Measurements from ENCODE around the gene ERMAP.
A peak's percentile ranks its signal among the peaks of the same experiment; 100 is the strongest.
"Not testable (repeated sequence)": the region's sequence is repeated elsewhere in the genome, so short reads cannot be mapped to it uniquely, and the experiment has no call there.

ERMAP gene

GRCh38 chr1:42846257-42847110, 29.6 kb downstream of the ERMAP start, which contains the start of gene ZNF691:
TSS of gene ZNF691 (plus strand) at chr1:42846613. CDS start at chr1:42849659, 3,046 bp downstream.
- DNase-seq: peak; percentile 95

DNA sequence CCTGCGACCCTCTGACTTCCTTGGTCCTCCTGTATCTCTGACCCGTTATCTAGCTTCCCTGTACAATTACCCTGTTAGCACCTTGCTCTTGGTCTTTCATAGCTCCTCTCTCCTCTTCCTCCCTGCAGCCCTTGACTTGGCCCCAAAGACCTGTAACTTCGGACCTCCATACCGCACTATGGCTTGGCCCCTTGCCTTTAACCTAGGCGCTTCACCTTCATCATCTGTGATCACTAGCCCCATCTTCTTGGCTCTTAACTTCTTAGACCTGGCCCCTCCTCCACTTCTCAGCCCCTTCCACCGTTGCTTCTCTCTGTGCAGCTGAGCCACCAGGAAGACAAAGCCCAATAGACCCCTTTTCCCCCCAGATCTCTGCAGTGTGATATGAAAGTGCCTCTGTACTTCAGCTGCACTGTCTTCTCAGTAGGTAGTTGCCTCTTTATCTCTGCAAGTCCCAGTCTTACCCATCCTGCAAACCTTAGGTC, 30.2 kb downstream of the ERMAP start:
- DNase-seq: no peak

- DNase-seq: no peak
Observed at GRCh38 chr1:42847721-42848460, 31.0 kb downstream of the ERMAP start.

DNA sequence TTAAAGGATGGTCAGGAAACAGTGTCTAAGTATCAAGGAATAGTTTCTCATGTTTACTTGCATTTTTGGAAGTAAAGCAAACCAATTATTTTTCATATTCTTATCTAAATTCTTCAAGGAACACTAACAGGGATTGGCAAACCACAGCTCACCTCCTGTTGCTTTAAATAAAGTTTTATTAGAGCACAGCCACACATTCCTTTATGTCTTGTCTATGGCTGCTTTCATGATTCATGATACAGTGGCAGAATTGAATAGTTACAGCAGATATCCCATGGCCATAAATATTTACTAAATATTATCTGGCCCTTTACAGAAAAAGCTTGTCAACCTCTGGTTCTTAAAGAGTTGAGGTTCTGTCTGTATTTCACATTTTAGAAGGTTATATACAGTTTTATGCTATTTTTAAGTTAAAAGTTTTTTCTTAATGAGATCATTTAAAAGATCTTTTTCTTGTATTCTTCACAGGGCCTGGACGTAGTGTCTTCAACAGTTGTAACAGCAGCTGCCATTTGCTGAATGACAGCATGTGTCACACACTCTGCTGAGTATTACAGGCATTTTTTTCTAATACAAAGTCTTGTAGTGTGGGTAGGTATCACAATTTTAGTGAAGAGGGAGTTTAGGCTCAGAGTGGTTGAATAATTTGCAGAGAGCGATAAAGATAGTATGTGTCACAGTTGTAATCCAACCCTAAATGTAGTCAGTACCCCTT, 32.1 kb downstream of the ERMAP start:
- DNase-seq: no peak

GRCh38 chr1:42849944-42850343, 33.0 kb downstream of the ERMAP start:
- no peak for DNase-seq

DNA sequence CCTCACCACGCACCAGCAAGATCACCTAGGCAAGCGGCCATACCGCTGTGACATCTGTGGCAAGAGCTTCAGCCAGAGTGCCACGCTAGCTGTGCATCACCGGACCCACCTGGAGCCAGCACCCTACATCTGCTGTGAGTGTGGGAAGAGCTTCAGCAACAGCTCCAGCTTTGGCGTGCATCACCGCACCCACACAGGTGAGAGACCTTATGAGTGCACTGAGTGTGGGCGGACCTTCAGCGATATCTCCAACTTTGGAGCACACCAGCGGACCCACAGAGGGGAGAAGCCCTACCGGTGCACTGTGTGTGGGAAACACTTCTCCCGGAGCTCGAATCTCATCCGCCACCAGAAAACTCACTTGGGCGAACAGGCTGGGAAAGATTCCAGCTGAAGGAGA, 34.5 kb downstream of the ERMAP start:
- no peak for DNase-seq

GRCh38 chr1:42851960-42852607, 35.2 kb downstream of the ERMAP start:
- DNase-seq: no peak

DNA sequence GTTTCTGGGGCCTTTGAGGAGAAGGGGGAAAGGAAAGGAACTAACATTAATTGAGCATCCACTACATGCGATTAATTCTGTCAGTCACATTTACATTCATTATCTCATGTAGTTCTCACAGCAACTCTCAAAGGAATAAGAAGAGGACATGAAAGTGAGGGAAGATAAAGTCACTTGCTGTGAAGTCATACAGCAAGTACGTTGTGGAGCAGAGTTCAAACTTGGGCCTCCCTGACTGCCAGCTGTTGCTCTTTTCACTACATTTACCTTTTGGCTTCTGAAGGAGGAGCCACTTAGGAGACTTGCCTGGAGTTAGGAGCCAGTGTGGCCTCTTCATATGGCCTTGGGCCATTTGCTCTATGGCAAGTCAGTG, 35.7 kb downstream of the ERMAP start:
- DNase-seq: no peak

DNA sequence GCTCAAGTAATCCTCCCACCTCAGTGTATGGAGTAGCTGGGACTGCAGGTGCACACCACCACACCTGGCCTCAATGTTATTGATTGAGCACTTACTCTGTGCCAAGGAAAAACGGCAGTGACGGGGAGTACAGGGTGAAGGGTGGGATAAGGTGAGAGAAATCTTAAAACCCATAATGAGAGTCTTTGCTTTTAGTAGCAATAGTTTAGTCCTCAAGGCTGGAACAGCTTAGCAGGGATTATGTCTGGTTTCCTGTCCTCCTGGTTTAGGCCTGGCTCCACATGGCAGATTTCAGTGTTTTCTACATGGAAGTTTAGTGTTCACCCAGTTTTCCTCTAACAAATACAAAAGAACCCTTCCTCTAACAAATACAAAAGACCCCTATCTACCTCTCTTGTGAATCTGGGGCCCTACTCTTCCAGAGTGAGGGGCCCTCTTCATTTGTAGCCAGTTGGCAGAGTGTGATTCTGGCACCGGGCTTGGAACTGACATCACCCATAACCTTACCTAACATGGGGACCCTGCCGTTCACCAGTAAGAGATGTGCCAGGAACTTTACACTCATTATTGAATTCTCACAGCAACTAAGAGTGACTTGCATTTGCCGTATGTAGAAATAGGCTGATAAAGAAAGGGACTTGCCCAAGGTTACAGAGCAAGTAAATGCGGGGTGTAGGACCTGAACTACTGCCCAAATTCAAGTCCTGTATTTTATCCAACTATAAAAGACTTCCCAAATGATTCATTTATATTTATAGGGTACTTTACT, 36.4 kb downstream of the ERMAP start:
- no peak for DNase-seq

DNA sequence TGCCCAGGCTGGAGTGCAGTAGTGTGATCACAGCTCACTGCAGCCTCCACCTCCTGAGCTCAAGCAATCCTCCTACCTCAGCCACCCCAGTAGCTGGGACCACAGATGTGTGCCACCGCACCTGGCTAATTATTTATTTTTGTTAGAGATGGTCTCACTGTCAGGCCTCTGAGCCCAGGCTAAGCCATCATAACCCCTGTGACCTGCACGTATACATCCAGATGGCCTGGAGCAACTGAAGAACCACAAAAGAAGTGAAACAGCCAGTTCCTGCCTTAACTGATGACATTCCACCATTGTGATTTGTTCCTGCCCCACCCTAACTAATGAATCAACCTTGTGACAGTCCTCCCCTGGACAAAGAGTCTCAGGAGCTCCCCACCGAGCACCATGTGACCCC, 39.6 kb downstream of the ERMAP start:
- not testable (repeated sequence) for DNase-seq

GRCh38 chr1:42859366-42859765, 42.4 kb downstream of the ERMAP start:
- not testable (repeated sequence) for DNase-seq

DNA sequence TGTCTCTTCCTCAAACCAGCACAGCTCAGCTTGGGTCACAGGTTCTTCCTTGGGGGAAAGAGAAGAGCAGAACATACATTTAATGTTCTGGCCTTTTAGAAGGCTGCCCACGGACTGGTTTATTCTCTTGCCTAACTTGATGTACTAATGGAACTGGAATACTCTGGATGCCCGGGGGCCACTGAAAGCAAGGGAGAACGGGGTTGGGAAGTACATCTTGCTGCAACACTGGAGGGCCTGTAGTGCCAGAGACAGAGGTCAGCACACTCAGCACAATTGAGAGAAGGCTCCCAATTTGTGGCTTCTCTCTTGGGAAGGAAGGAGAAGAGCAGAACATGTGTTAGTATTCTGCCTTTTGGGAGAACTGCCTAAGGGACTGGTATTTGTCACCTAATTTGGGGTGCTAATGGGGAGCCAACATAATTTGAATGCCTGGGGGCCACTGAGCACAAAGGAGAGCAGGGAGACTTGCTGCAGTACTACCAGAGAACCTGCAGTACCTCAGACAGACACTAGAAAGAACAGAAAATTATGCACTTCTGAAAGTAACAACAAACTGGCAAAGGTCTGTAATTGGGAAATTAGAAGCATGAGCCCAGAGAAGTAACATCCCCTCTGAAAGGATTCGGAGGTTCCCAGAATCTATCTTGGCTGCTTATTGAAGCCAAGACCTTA, 43.6 kb downstream of the ERMAP start:
- DNase-seq: no peak

DNA sequence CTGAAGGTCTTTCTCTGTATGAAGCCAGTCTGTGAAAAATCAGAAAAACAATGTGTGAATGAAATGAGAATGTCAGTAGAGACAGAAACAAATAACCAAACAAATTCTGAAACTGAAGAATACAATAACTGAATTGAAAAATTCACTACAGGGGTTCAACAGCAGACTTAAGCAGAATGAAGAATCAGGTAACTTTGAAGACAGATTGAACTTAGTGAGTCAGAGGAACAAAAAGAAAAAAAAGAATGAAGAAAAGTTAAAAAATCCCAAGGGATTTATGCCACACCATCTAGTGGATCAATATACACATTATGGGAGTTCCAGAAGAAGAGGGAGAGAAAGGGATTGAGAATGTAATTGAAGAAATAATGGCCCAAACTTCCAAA, 44.1 kb downstream of the ERMAP start:
- no peak for DNase-seq

- no peak for DNase-seq
Observed at GRCh38 chr1:42866549-42866948, 49.6 kb downstream of the ERMAP start.

DNA sequence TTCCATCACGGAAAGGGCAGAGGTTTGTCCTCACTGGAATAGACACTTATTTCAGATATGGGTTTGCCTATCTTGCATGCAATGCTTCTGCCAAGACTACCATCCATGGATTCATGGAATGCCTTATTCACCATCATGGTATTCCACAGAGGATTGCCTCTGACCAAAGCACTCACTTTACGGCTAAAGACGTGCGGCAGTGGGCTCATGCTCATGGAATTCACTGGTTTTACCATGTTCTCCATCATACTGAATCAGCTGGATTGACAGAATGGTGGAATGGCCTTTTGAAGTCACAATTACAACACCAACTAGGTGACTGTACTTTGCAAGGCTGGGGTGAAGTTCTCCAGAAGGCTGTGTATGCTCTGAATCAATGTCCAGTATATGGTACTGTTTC, 51.5 kb downstream of the ERMAP start:
- DNase-seq: not testable (repeated sequence)

DNA sequence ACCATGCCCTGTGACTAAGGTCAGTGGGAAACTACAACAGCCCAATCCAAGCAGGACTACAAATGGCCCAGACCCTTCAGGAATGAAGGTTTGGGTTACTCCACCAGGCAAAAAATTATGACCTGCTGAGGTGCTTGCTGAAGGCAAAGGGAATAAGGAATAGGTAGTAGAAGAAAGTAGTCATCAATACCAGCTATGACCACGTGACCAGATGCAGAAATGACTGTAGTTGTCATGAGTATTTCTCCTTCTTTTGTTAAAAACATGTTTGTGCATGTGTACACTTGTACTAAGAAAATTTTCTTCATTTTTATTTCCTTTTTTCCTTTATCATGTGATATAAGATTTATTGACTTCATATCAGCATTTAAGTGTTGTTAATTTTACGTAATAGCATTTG, 52.3 kb downstream of the ERMAP start:
- DNase-seq: not testable (repeated sequence)

GRCh38 chr1:42869751-42870150, 52.8 kb downstream of the ERMAP start:
- not testable (repeated sequence) for DNase-seq

GRCh38 chr1:42873108-42873507, 56.2 kb downstream of the ERMAP start:
- DNase-seq: not testable (repeated sequence)

DNA sequence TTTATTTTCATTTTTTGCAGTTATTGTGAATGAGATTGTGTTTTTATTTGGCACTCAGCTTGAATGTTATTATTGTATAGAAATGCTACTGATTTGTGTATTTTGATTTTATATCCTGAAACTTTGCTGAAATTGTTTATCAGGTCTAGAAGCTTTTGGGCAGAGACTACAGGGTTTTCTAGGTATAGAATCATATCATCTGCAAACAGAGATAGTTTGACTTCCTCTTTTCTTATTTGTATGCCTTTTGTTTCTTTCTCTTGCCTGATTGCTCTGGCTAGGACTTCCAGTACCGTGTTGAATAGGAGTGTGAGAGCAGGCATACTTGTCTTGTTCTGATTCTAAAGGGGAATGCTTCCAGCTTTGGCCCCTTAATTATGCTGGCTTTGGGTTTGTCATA, 56.7 kb downstream of the ERMAP start:
- no peak for DNase-seq

DNA sequence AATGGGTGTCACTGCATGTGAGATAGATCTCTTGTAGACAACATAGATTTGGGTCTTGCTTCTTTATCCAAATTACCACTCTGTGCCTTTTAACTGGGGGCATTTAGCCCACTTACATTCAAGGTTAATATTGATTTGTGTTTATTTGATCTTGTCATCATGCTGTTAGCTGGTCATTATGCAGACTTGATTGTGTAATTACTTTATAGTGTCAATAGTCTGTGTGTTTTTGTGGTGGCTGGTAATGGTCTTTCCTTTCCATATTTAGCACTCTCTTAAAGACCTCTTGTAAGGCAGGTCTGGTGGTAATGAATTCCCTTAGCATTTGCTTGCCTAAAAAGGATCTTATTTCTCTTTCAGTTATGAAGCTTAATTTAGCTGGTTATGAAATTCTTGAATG, 59.1 kb downstream of the ERMAP start:
- DNase-seq: no peak

- DNase-seq: no peak
Observed at GRCh38 chr1:42877380-42877779, 60.5 kb downstream of the ERMAP start.

All from NCI-H226 (cell line).